NCI-H1105 (cell line): ENCODE data around the gene DNAJA3.
A peak's percentile ranks its signal among the peaks of the same experiment; 100 is the strongest.

Experiments used
- DNase-seq: peaks from one replicate; lab custom pipeline; 2025; lab: John Stamatoyannopoulos, UW

DNAJA3 gene

DNA sequence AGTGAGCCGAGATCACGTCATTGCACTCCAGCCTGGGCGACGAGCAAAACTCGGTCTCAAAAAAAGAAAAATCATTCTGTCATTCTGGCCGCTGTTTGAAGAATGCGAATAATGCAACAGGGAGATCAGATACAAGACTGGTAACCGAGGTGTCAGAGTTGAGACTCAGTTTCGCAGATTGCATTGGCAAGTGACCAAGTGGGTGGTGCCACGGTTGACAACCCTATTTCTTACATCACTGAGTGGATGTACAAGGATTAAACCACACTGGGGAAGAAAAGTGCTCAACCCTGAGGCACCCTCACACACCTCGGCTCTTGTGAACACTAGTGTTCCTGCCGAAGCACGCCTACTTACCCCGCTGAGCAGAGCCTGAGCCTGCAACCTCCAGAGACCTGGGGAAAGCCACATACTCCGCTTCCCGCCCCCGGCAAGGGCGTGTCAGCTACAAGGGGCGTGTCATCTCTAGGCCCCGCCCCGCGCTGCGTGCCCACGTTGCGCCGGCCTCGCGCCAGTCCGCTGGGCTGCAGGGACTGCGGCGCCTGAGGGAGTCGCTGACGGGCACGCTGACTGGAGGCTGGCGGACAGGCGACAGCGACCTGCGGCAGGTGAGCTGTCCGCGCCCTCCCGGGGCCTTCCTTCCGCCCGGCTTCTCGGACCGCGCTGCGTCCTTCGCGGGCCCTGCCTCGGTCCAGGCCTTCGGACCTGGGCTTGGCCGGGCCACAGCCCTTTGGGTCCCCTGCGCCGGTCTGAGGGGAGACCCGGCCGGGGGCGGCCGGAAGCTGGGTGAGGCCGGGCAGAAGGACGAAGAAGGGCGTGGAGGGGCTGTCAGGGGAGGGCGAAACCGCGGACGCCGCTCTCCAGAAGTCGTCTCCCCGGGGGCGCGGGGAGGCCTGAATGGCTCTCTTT lies 50.5 kb downstream of the DNAJA3 start, which contains the start of gene HMOX2:
TSS of gene HMOX2 (plus strand) at position 519 of the 909 bp plus-strand sequence. CDS start 29,127 bp downstream, outside the sequence.
- peak; percentile 73 for DNase-seq

DNA sequence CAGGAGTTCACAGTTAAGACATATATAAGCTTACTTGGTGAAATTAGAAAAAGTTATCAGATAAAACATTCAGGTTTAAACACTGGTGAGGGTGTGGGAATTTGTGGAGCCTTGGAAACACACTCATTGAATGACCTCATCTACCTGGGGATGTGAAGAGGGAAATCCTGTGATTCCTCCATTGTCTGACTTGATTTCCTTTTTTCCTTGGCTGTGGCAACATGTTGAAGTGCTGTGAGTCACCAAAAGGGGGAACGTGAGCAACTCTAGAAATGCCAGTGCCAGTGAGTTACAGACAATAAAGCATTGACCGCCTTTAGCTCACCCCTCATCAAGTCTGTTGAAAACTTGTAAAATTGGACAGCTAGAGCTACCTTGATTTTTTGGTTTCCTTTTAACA lies 52.3 kb downstream of the DNAJA3 start:
- no peak for DNase-seq

DNA sequence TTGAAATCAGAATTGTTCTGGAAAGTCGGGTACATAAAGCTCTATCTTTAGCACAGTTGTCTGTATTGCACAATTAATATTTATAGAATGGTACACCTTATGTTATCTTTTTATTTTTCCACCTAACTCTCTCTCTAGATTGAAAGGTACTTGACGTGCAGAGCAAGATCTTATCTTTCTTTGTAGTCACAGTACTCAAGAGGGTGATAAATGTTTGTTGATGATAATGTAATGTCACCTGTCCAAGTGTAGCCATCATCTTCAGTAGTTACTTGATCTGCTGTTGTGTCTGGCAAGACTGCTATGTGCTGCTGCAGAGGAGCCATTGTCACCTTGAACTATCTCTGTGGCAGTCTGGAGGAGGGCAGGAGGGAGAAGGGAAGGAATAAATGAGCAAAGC lies 55.9 kb downstream of the DNAJA3 start:
- DNase-seq, result no peak

DNA sequence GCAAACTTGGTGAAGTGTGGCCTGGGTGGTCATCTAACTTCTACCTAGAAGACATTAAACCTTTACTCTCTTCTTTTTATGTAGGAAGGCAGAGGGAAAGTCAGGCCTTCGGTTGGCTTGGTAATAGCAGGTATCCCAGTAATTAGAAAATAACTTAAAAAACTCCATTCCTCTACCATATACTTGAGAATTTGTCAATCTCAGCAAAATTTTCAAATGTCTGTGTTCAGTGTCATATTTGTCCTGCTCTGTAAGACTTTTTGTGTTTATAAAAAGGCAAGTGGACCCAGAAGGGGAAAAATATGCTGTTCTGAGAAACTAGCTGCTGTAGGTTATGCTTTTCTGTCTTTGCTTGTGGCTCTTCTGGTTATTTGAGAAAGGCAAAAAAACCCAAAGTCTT lies 56.3 kb downstream of the DNAJA3 start:
- DNase-seq, result no peak

DNA sequence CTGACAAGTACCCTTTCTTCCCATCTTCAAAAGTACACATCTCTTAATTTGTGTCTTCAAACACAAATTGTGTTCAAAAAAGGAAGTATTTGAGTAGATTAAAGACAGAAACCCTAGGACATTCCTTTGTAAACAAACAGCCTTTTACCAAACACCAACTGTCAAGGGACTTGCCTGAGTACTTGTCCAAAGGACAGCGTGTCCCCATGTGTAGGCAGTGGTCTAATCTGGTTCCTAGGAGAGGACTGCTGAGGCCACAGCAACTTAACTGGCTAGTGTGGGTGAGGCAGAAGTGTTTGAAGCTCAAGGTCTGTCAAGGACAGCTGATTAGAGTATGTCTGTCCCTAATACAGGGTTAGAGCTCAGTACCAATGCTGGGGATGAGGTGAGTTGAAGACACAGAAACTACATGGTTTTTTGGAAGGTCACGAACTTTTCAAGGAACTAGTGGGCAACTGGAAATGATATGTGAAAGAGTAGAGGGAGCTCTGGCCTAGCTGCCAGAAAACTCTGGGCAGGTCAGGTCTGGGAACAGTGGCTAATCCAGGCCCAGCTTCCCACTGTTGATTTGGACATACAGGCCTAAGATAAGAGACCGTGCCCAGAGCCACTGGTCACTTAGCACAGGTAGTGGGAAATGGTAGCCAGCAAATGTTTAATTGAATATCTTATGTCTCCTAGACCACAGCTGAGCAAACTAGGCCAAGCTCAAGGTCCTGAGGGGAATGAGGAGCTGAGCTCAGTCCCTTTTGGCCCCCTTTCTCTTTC lies 60.6 kb downstream of the DNAJA3 start:
- DNase-seq, result no peak

DNA sequence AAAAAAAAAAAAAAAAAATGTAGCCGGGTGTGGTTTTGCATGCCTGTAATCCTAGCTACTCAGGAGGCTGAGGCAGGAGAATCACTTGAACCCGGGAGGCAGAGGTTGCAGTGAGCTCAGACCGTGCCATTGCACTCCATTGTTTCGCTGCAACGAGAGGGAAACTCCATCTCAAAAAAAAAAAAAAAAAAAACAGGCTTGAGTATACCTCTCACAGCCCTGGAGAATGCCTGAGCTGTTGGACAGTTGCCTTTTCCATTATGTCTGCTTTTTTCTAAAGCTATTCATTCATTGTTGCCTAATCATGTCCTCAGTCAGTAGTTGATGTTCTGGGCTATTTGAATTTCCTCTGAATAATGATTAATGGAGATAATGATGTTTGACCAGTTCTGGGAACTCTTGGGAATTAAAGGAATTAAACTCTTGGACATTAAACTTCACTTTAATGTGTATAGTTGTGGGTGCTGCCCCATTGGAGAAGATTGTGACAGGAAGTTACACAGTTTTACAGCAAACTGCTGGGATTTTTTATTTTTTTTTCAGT lies 62.4 kb downstream of the DNAJA3 start:
- no peak for DNase-seq

DNA sequence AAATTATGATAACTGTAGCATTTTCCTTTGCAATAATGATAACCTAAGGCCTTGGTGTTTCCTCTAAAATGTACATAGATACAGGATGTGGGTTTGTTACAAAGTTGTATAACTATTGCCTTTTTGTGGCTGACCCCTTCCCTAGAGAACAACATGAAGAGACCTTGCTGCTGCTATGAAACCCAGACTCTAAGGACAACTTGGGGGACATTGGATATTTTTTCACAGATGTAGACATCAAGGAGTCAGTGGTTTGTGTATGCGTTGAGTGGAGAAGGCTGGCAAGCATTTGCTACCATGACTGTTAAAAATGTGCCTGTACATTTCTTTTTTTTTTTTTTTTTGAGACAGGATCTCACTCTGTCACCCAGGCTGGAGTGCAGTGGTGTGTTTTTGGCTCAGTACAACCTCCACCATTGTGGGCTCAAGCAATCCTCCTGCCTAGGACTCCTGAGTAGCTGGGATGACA lies 62.9 kb downstream of the DNAJA3 start:
- DNase-seq, result no peak

DNA sequence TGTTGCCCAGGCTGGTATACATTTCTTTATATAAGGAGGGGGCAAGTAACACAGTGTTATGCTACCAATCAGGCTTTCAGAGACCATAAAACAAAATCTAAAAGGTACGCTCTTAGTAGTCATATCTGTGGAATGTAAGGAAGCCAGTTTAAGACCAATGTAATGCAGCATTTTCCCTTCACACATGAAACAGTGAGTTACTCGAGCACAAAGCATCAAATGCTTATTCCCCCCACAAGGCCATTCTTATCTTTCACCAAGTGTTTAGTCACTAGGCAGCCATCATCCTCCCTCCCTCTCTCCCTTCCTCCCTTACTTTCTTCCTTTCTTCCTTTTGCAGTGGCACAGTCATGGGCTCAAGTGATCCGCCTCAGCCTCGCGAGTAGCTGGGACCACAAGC lies 63.4 kb downstream of the DNAJA3 start:
- DNase-seq, result no peak

DNA sequence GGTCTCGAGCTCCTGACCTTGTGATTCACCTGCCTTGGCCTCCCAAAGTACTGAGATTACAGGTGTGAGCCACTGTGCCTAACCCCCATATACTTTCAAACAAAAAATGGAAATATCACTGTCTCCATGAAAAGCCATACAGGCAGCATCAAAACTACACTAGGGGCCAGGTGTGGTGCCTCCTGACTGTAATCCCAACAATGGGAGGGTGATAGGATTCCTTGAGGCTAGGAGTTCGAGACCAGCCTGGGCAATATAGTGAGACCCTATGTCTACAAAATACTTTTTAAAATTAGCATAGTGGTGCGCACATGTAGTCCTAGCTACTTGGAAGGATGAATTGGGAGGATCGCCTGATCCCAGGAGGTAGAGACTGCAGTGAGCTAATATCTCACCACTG lies 66.2 kb downstream of the DNAJA3 start:
- DNase-seq, result no peak

DNA sequence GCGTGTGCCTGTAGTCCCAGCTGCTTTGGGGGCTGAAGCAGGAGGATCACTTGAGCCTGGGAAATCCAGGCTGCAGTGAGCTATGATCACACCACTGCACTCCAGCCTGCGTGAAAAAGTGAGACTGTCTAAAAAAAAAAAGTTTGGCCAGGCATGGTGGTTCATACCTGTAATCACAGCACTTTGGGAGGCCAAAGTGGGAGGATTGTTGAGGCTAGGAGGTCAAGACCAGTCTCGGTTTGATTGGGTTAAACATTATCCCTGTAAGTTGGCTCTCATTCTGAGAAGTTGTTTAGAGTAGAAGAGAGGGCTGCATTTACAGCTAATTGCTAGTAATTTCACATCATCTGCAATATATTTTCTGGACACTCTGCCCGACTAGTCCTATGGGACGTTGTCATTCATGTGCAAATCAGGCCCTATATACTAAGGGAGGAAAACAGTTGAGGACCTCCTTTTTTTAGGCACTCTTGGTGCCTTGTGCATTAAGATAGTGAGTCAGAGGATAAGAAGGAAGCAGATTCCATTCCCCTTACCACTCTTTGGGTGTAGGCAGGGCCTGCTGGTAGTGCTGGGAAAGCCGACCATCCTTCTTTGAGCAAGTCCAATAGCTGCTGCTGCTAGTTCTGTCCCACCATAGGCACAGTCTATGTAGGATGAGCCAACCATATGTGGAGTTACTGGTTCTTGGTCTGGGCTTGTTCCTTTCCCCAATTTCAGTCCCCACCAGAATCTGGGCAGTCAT lies 69.2 kb downstream of the DNAJA3 start:
- no peak for DNase-seq

DNA sequence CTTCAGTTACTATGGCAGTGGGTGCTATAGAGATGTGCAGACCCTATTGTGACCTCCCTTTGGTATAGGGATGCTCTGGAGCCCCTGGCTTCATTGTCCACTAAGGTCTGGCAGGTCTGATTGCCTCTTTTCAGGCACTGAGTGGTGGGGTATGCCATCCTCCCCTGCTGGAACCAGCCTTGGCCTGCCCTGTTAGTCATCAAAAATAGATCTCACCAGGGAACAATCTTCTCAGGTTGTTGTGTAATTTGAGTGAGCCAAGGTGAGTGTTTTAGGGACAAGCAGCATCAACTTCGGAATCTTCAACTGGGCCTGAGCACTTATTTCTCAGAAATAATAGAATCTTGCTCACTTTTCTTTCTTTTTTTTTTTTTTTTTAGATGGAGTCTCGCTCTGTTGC lies 70.1 kb downstream of the DNAJA3 start:
- DNase-seq, result no peak

DNA sequence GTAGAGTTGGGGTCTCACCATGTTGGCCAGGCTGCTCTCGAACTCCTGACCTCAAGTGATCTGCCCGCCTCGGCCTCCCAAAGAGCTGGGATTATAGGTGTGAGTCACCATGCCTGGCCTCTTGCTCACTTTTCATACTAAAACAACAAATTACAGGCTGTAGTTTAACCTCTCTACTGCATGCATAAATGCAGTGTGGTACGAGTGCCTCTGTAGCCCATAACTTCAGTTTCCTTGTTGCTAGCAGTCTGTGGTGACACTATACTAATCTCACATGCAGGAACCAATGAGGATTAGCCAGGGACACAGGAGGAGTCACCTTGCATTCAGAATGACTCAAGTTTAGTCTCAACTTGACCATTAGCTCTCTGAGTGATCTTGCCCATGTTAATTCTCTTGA lies 70.6 kb downstream of the DNAJA3 start:
- DNase-seq, result no peak

DNA sequence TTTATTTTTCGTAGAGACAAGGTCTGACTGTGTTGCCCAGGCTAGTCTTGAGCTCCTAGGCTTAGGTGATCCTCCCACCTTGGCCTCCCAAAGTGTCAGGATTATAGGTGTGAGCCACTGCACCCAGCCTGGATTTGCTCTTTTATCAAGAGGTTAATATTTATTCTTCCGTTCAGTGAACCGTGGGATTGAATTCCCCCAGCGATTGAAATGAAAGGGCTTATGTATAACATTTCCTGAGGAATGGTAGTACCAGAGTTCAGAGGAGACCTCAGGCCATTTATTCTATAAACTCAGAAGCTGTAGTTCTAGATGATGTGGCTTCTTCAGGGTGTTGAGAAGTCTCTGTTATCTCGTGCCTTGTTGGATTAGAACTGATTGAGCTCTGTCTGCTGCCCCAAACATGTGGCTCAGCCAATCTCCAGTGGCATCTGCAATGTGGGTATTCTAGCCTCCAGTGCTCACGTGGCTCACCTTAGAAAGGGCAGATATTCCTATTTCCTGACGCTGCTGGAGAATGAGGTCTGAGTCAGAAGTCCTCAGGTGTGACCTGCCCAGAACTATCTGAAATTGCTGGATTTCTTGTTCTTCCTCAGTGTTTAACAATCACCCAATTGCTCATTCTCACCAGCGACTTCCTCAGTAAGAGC lies 73.0 kb downstream of the DNAJA3 start:
- DNase-seq, result no peak

DNA sequence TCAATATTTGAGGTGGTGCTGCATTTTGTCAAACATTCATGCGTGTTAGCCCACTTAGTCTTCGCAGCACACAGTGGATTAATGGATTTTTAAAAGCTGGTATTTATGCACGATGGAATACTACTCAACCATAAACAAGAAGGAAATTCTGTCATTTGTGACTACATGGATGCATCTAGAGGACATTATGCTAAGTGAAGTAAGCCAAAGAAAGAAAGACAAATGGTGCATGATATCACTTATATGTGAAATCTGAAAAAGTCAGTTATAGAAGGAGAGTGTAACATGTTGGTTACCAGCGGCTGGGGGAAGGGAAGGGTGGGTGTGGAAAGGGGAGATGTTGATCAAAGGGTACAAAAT lies 73.5 kb downstream of the DNAJA3 start:
- no peak for DNase-seq

DNA sequence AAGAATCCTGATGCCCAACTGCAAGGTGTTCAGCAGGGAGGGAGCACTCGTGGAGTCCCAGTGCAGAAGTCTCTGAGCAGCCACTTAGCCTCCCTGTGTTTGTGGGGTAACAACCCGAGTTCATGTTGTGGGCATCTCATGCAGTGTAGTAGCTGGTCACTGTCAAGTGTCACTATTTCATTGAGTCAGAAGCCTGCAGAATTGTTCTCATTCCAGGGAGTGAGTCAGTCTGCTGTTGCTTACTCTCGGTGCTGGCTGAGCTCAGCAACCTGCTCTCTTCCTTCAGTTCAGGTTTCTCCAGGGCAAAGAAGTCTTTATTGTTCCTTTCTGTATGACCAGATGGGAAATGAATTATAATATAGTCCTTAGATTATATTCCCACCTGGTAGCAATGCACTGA lies 74.6 kb downstream of the DNAJA3 start:
- no peak for DNase-seq

DNA sequence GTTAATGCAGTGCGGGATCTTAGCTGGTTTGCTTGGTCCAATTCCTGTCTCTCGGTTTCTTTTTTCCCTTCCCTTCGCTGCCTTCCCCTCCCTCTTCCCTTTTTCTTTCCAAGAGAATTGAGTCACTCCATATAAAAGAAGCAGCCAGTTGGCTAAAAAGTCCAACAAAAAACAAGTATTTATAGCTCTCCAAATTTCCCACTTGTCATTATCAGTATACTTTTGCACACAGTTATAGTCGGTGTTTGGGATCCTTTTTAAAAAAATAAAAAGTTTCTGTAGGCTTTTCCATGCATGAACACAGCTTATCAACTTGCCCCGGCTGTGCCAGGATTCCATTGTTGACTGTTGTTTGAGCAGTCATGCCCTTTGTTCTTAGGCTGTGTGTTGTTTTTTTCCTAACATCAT lies 75.4 kb downstream of the DNAJA3 start:
- no peak for DNase-seq

DNA sequence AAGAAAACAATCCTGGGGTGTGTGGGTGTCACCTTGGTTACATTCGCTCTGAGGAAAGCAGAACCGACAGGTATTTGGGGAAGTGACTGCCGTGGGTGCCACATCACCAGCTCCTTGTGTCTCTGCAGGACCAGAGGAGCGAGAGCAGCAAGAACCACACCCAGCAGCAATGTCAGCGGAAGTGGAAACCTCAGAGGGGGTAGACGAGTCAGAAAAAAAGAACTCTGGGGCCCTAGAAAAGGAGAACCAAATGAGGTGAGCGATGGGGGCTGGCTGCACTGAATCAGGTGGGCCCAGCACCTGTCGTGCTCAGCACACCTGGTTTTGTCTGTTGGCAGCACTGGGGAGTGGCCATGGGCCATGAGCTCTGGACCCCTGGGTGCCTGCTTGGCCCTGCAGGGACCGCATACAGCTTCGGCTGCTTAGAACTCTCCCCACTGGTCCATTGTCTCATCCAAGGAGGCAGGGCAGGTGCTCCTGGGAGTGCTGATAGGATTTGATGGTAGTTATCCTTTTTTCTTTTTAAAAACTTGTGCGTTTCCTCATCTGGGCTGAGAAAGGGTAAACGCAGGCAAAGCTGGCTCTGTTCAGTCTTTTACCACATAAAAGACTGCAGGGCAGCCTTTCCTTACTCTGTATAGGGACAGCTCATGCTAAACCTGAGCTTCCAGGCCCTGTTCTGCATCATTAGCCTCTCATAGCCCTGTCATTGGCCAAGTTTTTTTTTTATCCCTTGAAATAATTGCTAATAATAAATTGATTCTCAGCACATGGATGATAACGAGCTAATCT lies 79.9 kb downstream of the DNAJA3 start:
- DNase-seq, result no peak
